ENCODE measurements around the gene LRRC26.

LRRC26 gene

DNA sequence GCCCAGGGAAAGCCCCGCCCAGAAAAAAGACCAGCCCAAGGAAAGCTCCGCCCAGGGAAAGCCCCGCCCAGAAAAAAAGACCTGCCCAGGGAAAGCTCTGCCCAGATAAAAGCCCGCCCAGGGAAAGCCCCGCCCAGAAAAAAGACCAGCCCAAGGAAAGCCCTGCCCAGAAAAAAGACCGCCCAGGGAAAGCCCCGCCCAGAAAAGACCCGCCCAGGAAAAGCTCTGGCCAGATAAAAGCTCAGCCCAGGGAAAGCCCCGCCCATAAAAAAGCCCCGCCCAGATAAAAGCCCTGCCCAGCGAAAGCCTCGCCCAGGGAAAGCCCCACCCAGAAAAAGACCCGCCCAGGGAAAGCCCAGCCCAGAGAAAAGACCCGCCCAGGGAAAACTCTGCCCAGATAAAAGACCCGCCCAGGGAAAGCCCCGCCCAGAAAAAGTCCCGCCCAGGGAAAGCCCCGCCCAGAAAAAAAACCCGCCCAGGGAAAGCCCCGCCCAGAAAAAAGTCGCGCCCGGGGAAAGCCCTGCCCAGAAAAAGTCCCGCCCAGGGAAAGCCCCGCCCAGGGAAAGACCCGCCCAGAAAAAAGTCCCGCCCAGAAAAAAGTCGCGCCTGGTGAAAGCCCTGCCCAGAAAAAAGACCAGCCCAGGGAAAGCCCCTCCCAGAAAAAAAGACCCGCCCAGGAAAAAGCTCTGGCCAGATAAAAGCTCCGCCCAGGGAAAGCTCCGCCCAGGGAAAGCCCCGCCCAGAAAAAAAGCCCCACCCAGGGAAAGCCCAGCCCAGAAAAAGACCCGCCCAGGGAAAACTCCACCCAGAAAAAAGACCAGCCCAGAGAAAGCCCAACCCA, 19.0 kb downstream of the LRRC26 start:
- DNase-seq (ENCODE audit: low spot score): peak; percentile 62

DNA sequence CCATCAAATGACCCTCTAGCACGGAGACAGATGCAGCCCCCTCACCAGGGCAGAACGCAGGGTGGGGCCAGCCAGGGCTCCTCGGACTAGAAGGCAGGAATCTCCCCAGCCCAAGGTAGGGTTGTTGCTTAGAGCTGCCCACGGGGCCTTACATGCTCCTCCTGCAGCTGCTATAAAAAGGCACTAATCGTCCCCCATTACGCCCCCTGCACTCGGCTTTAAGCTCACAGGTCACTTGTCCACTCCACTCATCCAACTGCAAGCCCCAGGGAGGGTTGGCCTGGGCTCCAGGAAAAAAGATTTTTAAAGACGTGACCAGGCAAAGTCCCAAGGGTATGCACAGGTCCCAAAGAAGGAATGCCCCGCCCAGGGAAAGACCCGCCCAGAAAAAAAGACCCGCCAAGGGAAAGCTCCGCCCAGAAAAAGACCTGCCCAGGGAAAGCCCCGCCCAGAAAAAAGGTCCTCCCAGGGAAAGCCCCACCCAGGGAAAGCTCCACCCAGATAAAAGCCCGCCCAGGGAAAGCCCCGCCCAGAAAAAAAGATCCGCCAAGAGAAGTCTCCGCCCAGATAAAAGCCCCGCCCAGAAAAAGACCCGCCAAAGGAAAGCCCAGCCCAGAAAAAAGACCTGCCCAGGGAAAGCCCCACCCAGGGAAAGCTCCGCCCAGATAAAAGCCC, 19.8 kb downstream of the LRRC26 start:
- peak; percentile 62 for DNase-seq (ENCODE audit: low spot score)

DNA sequence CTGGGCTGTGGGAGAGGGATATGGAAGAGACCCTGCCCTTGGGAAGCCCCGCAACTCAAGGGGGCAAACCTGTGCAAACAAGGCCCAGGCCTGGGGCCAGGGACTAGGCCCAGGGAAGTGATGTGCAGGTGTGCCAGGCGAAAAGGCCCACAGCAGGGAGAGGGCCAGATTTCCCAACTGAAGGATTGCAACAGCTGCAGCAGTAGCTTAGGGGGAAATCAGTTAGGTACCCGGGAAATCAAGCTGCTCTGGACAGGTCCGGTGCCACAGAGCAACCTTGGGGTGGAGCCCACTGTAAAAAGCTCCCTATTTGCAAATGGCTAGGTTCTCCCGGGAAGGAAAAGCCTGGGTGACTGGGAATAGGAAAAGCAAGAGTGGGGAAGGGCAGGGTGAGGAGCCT, 20.5 kb downstream of the LRRC26 start:
- no peak for DNase-seq (ENCODE audit: low spot score)

DNA sequence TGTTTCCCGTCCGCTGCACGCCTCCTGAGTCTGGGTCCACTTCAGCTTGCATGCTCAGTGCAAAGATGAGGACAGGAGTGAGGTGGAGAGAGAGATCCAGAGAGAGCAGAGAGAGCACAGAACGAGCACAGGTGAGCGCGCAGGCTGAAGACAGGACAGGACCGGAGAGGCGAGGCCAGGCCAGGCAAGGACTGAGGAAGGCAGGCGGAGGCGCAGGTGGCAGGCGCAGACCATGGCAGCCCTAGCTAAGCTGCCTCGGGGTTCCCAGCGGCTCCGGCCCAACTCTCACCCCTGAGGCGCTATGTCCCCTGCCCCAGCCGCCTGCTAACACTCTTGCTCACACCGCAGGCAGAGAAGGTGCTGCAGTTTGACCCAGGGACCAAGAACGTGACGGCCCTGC, 21.2 kb downstream of the LRRC26 start:
- DNase-seq (ENCODE audit: low spot score): no peak

DNA sequence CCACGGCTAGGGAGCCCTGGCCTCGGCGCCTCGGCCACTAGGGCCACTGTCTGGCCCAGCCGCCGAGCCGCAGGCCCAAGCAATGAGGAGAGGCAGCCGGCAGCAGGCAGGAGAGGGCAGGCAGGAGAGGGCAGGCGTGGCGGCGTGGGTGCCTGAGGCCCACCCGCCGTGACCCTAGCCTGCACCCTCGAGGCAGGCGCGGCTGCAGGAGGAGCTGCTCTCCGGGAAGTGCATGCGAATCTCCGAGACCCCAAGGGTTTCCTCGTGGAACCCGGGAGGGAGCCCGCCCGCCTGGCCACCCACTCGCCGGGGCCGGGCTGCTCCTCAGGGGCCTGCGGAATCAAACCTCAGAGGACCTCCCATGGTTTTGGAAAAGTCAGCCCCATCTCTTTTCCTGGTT, 21.6 kb downstream of the LRRC26 start:
- DNase-seq (ENCODE audit: low spot score): no peak

DNA sequence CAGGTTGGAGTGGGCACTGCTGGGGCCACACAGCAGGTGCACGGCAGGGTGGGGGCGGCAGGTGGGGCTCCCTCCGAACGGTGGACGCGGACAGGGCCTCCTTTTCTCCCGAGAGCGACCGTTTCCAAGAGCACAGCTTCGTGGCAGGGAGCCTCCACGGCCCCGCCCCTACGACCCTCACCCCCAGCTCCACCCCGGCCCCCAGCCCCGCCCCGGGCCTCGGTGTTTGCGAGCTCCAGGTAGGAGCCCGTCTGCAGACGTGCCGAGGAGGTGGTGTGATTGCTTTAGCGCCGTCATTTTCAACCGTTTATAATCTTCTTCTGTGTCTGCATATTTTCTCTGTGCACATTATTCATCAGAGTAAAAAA, 22.1 kb downstream of the LRRC26 start:
- DNase-seq (ENCODE audit: low spot score): no peak

DNA sequence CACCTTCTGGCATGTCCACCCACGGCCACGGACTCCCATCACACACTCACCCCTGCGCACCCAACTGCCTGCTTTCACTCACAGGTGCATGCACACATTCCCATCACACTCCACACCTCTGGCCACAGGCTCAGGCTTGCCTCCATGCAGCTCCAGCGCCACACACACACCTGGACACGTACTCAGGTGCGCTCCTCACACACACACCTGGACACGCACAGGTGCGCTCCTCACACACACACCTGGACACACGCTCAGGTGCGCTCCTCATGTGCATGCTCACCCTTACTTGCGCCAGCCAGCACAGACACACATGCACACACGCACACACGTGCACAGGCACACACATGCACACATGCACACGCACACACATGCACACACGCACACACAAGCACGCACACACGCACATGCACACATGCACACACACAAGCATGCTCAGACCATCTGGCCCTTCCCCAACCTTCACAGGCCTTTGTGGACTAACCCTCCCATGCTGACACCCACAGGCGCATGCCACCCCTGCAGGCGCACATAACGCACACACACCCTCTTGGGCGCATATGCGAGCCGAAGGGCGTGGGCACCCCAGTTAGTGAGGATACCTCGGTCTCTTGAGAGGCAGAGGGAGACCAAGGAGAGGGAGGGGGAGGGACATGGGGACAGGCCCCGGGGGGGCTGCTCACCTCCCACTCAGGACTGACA, 22.6 kb downstream of the LRRC26 start:
- peak; percentile 7 for DNase-seq (ENCODE audit: low spot score)

DNA sequence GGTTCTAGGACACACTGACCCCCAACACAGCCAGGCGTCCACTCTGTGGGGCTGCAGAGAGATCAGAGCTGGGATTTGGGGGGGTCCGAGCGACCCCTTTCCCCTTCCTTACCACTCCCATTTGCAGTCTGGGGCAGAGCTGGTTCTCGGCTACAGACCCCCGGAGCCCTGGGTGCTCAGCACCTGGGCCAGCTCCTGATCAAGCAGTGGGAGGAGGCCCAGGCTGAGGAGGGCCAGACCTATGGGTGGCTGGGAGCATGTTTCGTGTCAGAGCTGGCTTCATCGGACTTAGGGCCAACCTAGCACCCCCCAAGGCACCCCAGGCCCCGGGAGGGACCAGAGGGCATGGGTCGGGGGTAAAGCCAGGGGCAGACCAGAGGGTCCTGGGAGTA, 23.3 kb downstream of the LRRC26 start:
- DNase-seq (ENCODE audit: low spot score): peak; percentile 63

DNA sequence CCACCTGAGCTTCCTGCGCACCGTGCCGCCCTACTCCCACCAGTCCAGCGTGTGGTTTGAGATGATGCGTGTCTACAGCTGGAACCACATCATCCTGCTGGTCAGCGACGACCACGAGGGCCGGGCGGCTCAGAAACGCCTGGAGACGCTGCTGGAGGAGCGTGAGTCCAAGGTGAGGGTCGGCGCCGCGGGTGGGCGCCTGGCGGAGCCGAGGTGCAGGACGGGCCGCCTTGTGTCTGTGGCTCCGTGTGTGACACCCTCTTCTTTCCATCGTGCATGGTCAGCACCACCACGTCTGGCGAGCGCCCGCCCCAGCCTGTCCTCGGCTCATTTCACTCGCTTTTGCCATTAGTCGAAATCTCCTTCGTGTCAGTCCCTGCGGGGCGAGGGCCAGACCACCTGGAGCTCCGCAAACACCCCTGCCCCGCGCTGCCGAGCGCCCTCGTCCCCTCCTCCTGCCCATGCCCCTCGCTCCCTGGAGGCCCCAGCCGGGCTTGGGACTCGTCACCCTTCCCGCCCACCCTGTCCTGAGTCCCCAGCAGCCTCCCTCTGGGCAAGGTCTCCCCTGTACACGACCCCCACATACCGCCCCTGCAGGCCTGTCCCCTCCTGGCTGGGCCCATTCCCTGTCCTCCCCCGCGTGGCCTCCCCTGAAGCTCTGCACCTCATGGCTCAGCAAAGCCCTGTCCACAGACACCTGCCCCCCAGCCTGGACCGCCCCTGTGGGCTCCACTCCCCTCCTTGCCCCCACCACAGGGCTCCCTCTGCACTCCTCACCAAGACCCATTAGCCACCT, 23.9 kb downstream of the LRRC26 start:
- DNase-seq (ENCODE audit: low spot score): peak; percentile 23

DNA sequence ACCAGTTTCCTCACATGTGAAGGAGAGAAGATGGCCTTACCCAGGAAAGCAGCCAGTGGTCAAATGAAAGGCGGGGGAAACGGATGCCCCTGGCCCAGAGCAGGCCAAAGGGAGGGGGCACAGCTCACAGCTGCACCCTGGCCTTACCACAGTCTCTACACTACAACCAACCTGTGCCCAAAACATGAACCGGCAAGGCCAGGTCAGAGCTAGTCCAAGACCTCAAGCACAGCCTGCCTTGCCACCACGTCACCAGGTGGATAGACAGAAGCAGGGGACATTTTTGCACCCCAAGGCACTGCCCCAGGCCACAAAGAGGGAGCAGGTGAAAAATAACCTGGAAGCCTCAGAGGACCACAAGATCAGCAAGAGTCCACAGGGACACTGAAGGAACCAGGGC, 26.4 kb downstream of the LRRC26 start:
- no peak for DNase-seq (ENCODE audit: low spot score)

DNA sequence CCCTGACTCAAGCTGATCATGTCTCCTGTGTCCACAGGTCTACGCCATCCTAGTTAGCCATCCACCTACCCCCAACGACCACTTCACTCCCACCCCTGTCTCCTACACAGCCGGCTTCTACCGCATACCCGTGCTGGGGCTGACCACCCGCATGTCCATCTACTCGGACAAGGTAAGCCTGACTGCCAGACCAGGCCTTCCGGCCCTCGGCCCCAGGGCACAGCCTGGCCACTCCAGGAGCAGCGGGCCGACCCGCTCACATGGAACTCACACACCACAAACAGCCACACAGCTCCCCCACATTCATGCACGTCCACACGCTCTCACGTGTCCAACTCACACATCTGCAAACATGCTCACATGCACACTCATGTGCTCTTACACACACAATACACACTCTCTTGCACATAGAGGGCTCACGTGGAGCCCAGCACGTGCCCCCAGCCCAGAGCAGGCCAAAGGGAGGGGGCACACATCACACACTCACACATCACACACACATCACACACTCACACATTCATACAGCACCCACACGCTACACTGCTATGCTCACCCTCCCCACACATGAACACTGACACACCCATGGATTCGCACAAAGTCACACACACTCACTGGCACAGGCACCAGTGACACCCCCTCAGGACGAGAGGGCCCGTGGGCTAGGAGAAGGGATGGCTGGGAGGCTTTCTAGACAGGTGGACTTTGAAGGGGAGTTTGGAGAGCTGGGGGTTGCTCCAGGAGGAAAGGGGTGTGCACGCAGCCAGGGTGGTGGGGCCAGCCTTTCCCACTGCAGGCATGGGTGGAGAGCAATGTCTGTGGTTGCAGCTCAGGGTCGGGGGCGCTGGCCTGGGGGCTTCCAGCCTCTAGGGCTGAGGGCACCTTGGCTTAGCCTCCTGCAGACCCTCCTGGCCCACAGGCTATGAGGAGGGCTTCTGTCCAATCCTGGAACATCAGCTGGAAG, 27.6 kb downstream of the LRRC26 start:
- DNase-seq (ENCODE audit: low spot score): peak; percentile 4

DNA sequence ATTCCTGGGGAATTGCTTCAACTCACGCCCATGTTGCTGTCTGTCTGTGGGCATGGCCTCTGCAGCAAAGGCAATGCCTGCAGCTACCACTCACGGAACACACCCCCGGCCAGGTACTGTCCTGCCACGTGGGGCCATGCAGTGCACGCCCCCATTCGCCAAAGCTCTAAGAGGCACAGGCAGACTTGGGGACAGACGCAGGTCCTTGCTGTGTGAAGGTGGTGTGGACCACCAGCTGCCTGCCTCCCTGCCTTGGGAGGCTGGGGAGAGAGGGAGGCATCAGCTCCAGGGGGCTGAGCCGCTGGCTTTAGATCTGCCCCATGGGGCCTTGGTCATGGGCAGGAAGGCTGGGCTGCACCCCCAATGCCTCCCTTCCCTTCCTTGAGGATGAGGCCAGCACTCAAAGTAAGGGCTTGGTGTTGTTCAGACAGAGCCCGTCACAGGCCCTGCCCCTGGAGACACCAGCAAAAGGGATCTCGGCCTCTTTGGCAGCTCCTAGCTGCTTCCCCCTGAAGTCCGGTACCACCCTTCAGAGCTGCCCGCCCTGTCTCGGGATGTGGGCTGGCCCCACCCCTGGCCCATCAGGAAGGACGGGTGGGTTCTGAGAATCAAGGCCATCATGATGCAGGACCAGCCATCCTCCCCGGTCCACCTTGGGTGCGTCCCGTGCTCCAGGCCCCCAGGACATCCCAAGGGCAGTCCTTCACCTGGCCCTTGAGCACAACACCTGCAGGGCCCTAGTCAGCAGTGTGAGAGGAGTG, 28.6 kb downstream of the LRRC26 start:
- peak; percentile 4 for DNase-seq (ENCODE audit: low spot score)

DNA sequence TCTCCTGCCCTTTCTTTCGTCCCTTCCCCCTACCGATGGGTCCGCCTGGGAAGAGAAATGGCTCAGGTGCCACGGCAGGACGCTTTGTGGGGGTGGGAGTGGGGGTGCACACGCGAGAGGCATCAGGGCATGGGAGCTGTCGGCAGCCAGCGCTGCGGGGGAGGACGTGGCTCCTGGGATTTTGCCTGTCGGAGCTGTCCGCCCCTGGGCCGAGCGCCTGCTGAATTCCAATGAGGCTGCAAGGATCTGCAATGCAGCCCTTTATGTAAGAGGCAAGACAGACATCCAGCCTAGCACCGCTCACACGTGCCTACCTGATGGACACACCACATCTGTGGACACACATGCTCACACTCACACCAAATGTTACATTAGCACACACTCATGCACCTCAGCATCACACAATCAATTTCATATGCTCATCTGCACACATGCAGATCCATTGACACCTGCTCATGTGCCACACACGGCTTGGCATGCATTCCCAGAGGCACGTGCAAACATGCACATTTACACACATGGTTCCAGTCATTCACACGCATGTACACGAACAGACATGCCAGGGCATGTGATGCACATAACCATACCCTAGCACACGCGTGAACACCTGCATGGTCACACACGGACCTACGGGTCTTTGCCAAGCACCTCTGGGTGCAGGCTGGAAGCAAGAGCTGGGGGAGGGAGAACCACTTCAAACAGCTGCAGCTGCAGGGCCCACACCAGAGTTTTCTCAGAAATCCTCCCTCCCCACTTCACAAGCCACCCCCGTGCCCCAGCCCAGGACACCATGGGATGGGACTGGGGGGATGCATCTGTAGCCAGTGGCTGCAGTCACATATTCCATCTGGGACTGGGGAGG, 29.5 kb downstream of the LRRC26 start:
- DNase-seq (ENCODE audit: low spot score): peak; percentile 42

DNA sequence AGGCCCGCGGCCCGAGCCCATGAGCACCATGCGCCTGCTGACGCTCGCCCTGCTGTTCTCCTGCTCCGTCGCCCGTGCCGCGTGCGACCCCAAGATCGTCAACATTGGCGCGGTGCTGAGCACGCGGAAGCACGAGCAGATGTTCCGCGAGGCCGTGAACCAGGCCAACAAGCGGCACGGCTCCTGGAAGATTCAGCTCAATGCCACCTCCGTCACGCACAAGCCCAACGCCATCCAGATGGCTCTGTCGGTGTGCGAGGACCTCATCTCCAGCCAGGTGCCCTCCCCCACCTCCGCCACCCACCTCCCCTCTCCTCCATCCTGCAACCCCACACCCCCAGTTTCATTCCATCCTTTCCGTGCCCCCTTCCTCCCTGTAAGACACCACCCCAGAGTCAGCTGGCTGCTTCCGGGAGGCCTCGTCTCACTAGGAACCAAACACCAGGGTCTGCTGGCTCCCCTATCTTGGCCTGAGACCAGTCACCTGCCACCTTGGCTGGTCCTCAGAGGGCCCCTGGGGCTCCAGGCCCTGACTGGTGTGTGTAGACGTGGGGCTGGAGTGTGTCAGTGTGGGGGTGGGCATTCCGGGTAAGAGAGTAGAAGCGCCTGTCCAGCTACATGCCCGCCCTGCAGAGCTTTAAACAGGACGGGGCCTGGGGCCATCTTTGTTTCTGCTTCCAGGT, 30.2 kb downstream of the LRRC26 start:
- no peak for DNase-seq (ENCODE audit: low spot score)

DNA sequence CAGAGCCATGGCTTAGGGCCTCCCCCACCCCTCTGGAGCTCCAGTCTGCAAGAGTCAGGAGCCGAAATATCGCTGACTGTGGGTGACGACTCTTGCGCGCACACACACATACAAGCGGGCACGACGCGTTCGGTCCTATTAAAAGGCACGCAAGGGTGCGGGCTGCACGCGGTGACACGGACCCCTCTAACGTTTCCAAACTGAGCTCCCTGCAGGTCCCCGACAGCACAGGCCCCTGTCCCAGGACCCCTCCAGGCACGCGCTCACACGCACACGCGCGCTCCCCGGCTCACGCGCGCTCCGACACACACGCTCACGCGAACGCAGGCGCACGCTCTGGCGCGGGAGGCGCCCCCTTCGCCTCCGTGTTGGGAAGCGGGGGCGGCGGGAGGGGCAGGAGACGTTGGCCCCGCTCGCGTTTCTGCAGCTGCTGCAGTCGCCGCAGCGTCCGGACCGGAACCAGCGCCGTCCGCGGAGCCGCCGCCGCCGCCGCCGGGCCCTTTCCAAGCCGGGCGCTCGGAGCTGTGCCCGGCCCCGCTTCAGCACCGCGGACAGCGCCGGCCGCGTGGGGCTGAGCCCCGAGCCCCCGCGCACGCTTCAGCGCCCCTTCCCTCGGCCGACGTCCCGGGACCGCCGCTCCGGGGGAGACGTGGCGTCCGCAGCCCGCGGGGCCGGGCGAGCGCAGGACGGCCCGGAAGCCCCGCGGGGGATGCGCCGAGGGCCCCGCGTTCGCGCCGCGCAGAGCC, 31.0 kb downstream of the LRRC26 start, which contains the start of gene GRIN1:
Gene GRIN1 (plus strand): TSS at position 433 of the 746 bp plus-strand sequence. CDS start 333 bp downstream, outside the sequence.
- DNase-seq (ENCODE audit: low spot score): peak; percentile 93

DNA sequence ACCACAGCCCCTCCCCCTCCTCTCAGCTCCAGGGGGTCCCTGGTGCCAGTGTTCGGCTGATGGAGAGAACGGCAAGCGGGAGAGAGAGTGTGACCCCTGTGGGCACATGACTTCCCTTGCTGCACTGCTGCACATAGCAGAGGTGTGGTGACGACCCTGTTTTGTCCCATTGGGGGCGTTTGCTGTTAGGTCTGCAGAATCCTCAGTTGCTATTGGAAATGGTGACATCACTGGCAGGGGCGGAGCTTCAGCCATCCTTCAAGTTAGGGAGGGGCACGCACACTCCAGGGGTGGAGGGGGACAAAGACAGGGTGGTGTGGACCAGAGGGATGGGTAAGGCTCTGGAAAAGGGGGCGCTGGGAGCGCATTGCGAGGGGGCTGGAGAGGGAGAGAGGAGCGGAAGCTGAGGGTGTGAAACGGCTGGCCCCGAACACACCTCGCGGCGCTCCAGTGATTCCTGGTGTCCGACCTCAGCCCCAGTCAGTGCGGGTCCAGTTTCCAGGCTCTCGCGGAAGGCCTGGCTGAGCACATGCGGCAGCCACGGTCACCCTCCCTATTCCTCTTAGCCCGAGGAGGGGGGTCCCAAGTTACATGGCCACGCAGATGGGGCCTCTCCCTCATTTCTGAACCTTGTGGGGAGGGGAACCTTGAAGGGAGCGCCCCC, 31.7 kb downstream of the LRRC26 start:
- peak; percentile 77 for DNase-seq (ENCODE audit: low spot score)

Measured in iPS-NIHi11 (cell line).